GM13976 (cell line): ENCODE results near the gene PROK1.

Experiments used
- DNase-seq: peaks from one replicate; pipeline ENCODE4 v3.0.0; 2012; ENCODE audit warnings: low spot score
- CTCF ChIP-seq: IDR thresholded peaks from 2 replicates; pipeline ENCODE4 v1.5.1; 2012; ENCODE audit warnings: borderline replicate concordance, mild to moderate bottlenecking; ENCODE audit not compliant: insufficient read depth; ENCODE audit errors: extremely low read depth, missing control alignments, control extremely low read depth
- in situ Hi-C: fragments of 300-500 bp; cut with MboI; formaldehyde crosslinking; loops from one replicate; pipeline ENCODE4 v1.12.0; 2022; ENCODE audit warnings: low sequenced_read_pairs, mixed read lengths, inconsistent platforms; ENCODE audit not compliant: unreplicated experiment

PROK1 gene

DNA sequence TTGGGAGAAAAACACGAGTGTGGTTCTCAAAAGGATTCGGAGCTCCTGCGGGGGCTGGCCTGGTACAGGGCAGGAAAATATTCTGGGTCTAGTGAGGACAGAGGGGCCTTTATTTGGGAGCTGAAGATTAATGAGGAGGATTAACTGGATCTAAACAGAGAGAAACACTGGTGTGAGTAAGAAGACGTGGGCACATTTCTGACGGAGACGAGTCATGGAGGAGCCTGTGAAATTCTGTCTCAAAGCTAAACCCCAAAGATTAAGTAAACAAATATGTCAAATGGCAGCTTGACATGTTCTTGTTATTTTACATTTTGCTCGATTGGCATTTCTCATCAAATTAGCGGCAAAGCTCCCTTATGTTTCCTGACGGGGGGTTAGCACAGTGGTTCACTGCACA lies 12.8 kb downstream of the PROK1 start:
- no peak for DNase-seq
- no peak for TF ChIP-seq CTCF
- in situ Hi-C loops = no loop called here

GRCh38 chr1:110464340-110464739 lies 13.4 kb downstream of the PROK1 start:
- in situ Hi-C loops = no loop called here
- no peak for TF ChIP-seq CTCF
- no peak for DNase-seq

DNA sequence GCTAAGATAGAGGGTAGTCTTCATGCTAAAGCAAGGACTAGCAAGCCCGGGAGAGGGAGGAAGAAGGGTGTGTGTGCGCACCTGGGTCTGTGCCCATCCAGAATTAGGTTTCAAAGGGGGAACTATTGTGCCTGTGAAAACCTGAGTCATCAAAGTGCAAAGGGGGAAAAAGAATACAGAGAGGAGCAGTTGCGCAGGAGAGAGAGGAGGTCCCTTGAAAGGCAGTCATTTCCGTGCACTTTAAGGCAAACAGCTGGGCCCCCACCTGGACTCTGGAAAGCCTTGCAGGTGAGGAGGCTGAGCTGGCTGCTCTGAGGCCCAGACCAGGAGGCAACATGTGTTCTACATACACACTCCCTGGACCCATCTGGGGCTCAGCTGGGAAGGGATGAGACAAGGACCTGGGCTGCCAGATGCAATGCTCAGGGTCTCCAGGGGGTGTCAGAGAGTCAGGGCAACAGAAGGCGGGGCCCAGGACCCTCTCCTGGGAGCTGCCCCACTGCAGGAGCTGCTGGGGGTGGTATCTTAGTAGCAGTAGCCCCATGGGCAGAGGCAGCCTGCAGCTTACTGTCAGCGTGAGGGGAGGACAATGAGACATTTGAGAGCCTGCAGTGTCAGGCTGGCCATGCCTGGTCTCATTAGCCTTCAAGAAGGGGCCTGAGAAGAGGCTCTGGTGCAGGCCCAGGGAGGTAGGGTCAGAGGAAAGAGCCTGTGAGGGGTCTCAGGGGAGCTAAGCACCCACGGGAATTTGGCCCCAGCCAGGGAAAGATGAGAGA lies 14.3 kb downstream of the PROK1 start:
- DNase-seq = no peak
- in situ Hi-C loops = no loop called here
- no peak for TF ChIP-seq CTCF

- no peak for DNase-seq
- in situ Hi-C loops = no loop called here
- TF ChIP-seq CTCF = no peak
Measured at GRCh38 chr1:110465814-110466380, 14.9 kb downstream of the PROK1 start.

DNA sequence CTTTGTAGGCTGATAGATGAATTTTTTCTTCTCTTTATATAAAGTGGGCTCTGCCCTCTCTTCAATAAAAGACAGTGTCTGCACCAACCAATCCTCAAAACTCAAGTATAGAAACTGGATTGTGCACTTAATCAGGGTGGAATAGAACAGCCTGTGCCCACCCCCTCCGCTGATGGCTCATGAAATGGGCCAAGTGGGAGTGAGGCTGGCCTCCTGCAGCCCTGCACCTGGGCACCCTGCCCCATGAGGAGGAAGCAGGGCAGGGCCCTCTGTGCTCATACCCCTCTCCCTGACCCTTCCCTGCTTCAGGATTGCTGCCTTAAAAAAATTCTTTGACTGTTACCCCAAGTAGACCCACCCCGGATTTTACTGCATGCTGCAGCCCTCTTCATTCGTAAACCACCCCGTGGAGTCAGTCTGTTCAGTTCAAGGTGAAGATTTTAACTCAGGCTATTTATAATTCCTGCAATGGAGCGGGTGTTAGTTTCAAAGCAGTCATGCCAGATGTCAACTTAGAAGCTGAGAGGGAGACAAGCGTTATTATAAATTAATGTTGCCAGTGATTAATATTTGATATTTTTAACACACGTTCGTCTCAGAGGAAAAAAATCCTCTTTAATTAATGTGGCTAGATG lies 15.8 kb downstream of the PROK1 start:
- no peak for DNase-seq
- TF ChIP-seq CTCF = no peak
- in situ Hi-C loops = no loop called here

DNA sequence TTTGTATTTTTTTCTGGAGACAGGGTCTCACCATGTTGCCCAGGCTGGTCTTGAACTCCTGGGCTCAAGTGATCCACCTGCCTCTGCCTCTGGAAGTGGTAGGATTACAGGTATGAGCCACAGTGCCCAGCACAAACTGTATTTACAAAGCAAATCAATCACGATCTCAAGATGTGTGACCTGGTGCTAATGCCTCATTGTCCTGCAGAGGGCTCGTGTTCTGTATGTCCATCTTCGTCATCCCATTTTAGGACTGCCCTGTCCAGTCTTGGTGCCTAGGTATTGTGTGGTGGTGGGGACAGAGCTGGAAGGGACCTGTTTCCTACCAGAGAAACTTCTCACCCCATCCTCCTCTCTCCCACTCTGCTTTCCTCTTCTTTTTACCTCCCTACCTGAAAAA lies 20.2 kb downstream of the PROK1 start:
- no peak for TF ChIP-seq CTCF
- in situ Hi-C loops = no loop called here
- no peak for DNase-seq
